ENCODE measurements around the gene ADTRP. TPM values are rescaled to one million over a fixed set of nuclear protein-coding genes. Genes with fewer than 3 reads are reported as not detected.

ADTRP gene
- total and polyA plus RNA-seq, 10 of the 15 experiments (the other 5 are each of a cell fraction or from before 2014, with no cell fraction given) = 0.10 to 2.6 (median 2.1) TPM

GRCh38 chr6:11730641-11731040 is 48.0 kb downstream of the ADTRP start (continued):
- TF ChIP-seq CHD2 (IDR thresholded peaks at IDR 0.05; ENCODE audit: borderline replicate concordance, low read depth, low read length) = 0 out of 2 replicates have a peak, but pooled peaks have one; percentile 32
- TF ChIP-seq, protein P1, sequence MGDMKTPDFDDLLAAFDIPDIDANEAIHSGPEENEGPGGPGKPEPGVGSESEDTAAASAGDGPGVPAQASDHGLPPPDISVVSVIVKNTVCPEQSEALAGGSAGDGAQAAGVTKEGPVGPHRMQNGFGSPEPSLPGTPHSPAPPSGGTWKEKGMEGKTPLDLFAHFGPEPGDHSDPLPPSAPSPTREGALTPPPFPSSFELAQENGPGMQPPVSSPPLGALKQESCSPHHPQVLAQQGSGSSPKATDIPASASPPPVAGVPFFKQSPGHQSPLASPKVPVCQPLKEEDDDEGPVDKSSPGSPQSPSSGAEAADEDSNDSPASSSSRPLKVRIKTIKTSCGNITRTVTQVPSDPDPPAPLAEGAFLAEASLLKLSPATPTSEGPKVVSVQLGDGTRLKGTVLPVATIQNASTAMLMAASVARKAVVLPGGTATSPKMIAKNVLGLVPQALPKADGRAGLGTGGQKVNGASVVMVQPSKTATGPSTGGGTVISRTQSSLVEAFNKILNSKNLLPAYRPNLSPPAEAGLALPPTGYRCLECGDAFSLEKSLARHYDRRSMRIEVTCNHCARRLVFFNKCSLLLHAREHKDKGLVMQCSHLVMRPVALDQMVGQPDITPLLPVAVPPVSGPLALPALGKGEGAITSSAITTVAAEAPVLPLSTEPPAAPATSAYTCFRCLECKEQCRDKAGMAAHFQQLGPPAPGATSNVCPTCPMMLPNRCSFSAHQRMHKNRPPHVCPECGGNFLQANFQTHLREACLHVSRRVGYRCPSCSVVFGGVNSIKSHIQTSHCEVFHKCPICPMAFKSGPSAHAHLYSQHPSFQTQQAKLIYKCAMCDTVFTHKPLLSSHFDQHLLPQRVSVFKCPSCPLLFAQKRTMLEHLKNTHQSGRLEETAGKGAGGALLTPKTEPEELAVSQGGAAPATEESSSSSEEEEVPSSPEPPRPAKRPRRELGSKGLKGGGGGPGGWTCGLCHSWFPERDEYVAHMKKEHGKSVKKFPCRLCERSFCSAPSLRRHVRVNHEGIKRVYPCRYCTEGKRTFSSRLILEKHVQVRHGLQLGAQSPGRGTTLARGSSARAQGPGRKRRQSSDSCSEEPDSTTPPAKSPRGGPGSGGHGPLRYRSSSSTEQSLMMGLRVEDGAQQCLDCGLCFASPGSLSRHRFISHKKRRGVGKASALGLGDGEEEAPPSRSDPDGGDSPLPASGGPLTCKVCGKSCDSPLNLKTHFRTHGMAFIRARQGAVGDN (IDR thresholded peaks at IDR 0.05) = peak; percentile 87

- H4K20me1 ChIP-seq (ENCODE audit: control insufficient read depth, insufficient read depth) = no peaks in the 10 kb centered on the region
- intact Hi-C loops (cut with micrococcal nuclease; ENCODE audit: unreplicated experiment) (loop anchor here (10.0 kb wide), 1 partner anchor 876 kb away; no protein-coding TSS in a partner anchor), in situ Hi-C loops (cut with MboI) (no loop called here)
- no peak for FAIRE-seq
- ATAC-seq = no peak
- ChIA-PET POLR2A (interaction anchor here (1.3 to 2.4 kb wide), 2 partner anchors 15 to 100 kb away, joined by 4 to 7 read pairs; no protein-coding TSS in a partner anchor), CTCF (interaction anchor here (1.2 kb wide), 1 partner anchor 874 kb away, joined by 3 read pairs; no protein-coding TSS in a partner anchor), SMC1A (ENCODE audit: uncharacterized antibody, unreplicated experiment) (interaction anchor here (0.6 to 8.6 kb wide), 3 partner anchors 17 to 278 kb away, joined by 3 to 139 read pairs (median 4); no protein-coding TSS in a partner anchor), RAD21 (ENCODE audit: unreplicated experiment) (interaction anchor here (1.9 kb wide), 1 partner anchor 57 kb away, joined by 7 read pairs; no protein-coding TSS in a partner anchor)
- peaks cover 4% of the 10 kb centered on the region for H3K79me2 ChIP-seq (ENCODE audit: control insufficient read depth, insufficient read depth, low read length)
- peak overlapping the region; percentile 89; the same call in 1 of the 2 replicates for H3K27ac ChIP-seq (ENCODE audit: control insufficient read depth, insufficient read depth)
- BruUV-seq (replicated peaks) = no TSS peak
- H3K4me1 ChIP-seq (ENCODE audit: control insufficient read depth, insufficient read depth, low read length) = peaks cover 38% of the 10 kb centered on the region
- H3K4me2 ChIP-seq (ENCODE audit: control insufficient read depth, insufficient read depth) = no peak overlapping the region
- no peak for DNase-seq (ENCODE audit: low read depth, low spot score)
- TF ChIP-seq, protein P2, sequence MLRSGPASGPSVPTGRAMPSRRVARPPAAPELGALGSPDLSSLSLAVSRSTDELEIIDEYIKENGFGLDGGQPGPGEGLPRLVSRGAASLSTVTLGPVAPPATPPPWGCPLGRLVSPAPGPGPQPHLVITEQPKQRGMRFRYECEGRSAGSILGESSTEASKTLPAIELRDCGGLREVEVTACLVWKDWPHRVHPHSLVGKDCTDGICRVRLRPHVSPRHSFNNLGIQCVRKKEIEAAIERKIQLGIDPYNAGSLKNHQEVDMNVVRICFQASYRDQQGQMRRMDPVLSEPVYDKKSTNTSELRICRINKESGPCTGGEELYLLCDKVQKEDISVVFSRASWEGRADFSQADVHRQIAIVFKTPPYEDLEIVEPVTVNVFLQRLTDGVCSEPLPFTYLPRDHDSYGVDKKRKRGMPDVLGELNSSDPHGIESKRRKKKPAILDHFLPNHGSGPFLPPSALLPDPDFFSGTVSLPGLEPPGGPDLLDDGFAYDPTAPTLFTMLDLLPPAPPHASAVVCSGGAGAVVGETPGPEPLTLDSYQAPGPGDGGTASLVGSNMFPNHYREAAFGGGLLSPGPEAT (IDR thresholded peaks at IDR 0.05; ENCODE audit: low read depth) = no peak
- no peak for TF ChIP-seq HDGF (IDR thresholded peaks at IDR 0.05)
- TF ChIP-seq JUNB (IDR thresholded peaks at IDR 0.05) = no peak
- TF ChIP-seq, protein P3, sequence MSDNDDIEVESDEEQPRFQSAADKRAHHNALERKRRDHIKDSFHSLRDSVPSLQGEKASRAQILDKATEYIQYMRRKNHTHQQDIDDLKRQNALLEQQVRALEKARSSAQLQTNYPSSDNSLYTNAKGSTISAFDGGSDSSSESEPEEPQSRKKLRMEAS (IDR thresholded peaks at IDR 0.05; ENCODE audit: low read depth, low read length) = no peak
- TF ChIP-seq, protein P4, sequence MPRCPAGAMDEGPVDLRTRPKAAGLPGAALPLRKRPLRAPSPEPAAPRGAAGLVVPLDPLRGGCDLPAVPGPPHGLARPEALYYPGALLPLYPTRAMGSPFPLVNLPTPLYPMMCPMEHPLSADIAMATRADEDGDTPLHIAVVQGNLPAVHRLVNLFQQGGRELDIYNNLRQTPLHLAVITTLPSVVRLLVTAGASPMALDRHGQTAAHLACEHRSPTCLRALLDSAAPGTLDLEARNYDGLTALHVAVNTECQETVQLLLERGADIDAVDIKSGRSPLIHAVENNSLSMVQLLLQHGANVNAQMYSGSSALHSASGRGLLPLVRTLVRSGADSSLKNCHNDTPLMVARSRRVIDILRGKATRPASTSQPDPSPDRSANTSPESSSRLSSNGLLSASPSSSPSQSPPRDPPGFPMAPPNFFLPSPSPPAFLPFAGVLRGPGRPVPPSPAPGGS (IDR thresholded peaks at IDR 0.05; ENCODE audit: borderline replicate concordance, insufficient read depth, low read depth, low read length, poor library complexity, severe bottlenecking) = no peak
- TF ChIP-seq DPF2 (IDR thresholded peaks at IDR 0.05) = no peak
- no peak overlapping the region for H3K4me3 ChIP-seq
- H2AFZ ChIP-seq (ENCODE audit: control insufficient read depth, low read depth, low read length) = no peak overlapping the region
- peaks cover 4% of the 10 kb centered on the region; the same call in 1 of the 3 replicates for H3K9me3 ChIP-seq (replicated peaks; ENCODE audit: control insufficient read depth, insufficient read depth, low read length)
- H3K9ac ChIP-seq (ENCODE audit: control insufficient read depth, insufficient read depth, low read length) = no peak overlapping the region
- no peaks in the 10 kb centered on the region for H3K36me3 ChIP-seq (ENCODE audit: control insufficient read depth in 2 of 2, insufficient read depth in 2 of 2, low read length in 1 of 2)
- 99% methylated on average over 8 of the region's 8 CpGs for WGBS (ENCODE audit: insufficient coverage, insufficient replicate concordance, low lambda C conversion rate, missing lambda C conversion rate)
- H3K27me3 ChIP-seq (replicated peaks in 1 of 2; ENCODE audit: control insufficient read depth in 2 of 2, insufficient read depth in 2 of 2, low read length in 1 of 2) = no peaks in the 10 kb centered on the region
Measured at GRCh38 chr6:11729076-11729475, 49.5 kb downstream of the ADTRP start.
